ENCODE measurements around the gene LRRC74A.

LRRC74A gene

DNA sequence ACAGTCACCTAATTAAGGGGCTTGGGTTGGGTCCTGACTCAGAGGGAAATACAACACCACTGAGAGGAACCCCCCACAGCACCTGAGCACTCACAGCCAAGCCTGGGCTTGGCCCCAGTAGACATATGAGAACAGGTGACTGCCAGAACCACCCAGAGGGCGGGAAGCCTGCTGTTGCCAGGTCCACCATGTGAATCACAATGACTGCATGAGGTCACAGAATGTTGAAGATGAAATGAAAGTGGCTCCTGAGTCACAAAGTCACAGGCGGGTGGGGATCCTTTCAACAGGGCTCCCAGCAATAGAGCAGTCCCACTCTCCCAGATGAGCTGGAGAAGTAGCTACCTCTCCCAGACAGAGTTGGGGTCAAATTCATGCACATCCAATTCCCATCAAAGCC lies at the start of gene LRRC74A:
LRRC74A (plus strand) TSS at position 287 of the 400 bp plus-strand sequence. CDS start 290 bp downstream, outside the sequence.
- DNase-seq, result no peak

DNA sequence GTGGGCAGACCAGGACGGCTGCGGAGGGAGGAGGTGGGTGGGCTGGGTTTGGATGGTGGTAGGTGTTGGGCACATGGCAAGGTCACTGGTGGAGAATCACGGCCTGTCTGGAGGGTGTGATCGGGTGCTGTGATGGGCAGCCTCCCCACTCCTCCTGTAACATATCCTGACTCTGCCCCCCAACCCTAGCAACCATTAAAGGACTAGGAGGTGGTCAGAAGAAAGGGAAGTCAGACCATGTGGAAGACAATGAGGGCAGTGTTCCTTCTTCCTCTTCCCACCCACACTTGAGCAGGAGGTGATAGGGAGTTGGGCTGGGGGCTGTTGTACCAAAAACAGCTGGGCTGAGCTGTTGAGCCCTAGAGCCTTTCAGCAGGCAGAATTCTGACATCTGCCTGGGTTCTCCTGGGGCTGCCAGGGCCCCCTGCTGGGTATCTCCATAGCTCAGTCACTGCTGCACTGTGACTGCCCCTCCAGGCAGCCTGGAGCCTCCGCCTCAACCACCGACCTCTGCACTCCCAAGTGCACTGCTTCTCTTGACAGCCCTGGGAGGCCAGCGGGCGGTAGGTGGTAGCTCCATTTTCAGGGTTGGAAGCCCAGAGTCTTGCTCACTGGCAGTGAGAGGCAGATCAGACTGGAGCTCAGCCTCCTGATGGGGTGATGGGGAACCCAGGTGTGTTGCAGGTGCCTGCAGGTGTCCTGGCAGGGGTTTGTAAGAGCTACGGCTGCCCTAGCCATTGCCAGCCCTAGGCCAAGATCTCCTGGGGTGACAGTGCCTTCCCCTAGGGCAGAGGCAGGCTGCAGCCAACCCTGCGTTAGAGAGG lies 49.6 kb upstream of the LRRC74A start:
- no peak for DNase-seq

DNA sequence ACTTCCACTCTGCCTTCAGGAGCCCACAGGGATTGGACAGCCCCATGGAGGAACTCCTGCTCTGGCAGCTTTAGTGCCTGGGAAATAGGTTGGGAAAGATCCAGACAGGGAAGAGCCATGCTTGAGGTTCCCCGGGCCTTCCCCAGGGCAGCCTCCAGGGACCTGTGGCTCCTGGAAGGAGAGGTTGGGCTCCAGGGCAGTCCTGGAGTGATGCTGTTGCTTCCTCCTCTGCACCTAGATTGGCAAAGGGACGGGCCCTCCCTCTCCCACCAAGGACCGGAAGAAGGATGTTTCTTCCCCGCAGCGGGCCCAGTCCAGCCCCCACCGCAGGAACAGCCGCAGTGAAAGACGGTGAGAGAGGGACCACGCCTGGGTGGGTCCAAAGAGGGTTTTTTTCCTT lies 48.5 kb upstream of the LRRC74A start:
- DNase-seq, result no peak

DNA sequence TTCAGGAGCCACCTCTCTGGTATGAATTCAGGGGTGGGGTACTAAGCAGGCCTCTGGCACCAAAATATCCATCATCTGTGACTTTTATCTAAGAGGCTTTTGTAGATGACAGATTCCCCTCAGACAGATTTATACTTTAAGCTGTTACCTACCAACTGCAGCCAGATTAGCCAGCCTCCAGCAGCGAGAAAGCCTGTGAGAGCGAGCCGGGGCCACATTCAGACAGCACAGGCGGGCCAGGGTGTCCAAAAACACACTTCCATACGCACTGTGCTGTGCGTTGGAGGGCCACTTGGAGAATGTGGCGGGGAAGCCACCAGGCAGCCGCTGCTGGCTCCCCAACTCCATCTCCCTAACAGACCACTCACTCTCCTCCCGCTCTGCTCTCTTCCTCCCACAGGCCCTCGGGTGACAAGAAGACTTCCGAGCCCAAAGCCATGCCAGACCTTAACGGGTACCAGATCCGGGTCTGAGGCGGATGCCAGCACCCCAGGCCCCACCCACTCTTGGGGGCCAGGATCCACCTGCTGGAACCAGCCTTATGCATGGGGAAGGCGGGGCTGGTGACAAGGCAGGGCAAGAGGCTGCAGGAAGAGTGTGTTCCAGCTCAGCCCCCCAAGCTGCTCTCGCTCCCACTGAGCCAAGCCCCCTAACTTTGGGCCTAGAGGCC lies 47.5 kb upstream of the LRRC74A start:
- no peak for DNase-seq

DNA sequence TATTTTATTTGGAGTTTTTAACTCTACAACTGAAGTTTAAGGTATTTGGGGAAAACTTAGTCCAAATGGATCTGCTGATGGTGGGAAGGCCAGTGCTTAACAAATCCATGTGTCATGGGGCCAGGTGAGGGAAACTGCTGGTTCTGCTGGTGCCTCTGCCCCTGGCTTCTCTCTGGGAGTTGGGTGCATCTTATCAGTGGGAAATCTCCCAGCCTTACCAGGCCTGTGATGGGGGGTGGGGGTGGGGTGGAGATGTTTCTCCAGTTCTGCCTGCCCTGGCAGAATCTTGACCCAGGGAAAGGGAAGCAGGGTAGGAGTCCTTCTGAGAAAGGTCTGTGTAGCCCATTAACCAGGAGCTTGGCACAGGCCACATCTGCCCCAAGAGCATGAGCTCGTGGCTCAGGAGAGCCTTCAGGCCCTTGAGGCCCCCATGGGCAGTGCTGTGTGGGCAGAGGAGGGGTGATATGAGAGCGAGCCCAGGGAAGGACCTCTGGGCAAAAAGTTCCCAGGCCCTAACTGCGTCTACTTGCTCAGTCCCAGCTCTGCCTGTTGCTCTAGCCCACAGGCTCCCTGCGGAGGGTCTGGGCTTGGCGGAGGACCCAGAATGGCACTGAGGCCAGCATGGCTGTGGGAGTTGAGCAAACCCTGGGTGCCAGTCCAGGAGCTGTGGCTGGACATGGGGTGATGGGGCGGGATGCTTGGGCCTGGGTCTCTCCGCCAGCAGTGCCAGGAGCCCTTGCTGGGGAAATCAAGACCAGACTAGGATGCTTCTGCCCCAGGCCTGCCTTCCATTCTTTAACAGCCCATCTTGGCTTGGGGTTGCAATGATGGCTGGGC lies 46.8 kb upstream of the LRRC74A start:
- DNase-seq, result no peak

DNA sequence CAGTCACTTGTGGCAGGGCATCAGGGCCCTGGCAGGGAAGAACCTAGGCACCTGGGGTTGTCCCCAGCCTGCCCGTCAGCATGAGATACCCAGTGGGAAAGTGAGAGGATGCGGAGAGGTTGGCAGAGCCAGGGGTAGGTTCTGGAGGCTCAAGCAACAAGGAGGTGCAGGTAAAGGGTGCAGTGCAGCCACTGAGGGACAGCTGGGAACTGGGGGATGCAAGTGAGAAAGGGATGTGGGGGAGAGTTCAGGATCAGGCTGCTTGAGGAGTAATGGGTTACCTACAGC lies 46.2 kb upstream of the LRRC74A start:
- no peak for DNase-seq

DNA sequence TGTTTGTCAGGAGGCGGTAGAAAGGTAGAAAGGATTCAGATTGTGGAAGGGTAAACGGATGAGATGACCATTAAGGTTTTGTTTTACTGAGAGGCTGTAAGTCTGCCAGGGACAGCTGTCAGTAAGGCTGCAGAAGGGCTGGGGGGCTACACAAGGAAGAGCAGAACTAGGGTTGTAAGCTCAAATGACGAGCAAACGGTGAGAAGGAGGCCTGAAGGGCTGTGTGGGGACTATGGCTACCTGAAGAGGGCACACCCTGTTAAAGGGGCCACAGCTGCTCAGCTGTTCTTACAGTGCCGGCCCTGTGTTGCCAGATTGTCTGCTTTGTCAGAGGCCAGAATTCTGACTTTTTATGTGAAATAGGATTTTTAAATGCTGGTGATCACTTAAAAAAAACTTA lies 45.8 kb upstream of the LRRC74A start:
- DNase-seq, result no peak

DNA sequence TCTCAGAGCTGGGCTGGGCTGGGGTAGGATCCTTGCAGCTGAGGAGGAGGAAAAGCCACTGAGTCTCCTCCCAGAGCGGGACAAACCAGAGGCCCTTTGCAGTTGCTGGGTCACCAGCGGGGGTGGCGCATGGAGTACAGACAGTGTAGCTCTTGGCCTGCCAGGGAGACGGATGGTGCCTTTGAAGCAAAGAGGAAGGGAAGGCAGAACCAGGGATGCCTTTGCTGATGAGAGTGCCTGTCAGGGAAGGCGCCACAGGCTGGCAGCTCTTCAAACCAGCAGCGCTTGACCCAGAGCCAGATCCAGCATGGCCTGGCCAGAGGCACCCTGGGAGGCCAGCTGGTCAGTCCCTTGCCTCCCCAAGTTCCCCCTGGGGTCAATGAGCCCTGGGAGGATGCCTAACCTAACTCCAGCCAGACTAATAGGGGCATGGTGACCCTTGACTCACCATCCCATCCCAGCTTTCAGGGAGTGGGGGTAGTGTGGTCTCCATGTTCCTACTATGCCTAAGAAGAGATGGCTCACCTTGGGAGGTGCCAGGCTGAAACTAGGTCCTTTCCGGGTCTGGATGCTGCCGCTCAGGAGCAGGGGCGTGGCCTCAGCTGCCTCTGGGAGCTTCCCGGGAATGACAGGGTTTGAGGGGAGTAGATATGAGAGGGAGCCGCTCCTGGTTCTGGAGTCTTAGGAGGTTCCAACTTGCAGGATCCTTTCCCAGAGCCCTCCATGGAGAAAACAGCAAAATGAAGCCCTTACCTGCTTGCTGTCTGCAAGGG lies 45.1 kb upstream of the LRRC74A start:
- no peak for DNase-seq

DNA sequence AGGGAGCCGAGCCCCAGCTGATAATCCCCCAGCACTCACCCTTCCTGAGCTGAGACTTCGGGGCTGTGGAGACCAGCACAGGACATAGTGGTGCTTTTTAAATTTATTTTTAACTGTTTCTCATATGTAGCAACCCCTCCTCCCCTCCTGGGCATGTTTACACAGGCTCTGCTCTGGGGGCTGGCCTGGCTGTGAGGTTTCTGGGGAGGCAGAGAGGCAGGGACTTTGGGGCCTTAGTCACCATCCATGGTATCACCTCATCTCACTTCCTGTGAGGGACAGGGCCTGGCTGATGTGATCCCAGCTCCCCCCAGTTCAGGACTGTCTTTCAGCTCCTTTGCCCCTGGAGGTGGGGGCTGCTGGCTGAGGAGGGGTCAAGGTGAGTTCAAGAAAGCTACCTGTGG lies 44.6 kb upstream of the LRRC74A start:
- DNase-seq, result no peak

DNA sequence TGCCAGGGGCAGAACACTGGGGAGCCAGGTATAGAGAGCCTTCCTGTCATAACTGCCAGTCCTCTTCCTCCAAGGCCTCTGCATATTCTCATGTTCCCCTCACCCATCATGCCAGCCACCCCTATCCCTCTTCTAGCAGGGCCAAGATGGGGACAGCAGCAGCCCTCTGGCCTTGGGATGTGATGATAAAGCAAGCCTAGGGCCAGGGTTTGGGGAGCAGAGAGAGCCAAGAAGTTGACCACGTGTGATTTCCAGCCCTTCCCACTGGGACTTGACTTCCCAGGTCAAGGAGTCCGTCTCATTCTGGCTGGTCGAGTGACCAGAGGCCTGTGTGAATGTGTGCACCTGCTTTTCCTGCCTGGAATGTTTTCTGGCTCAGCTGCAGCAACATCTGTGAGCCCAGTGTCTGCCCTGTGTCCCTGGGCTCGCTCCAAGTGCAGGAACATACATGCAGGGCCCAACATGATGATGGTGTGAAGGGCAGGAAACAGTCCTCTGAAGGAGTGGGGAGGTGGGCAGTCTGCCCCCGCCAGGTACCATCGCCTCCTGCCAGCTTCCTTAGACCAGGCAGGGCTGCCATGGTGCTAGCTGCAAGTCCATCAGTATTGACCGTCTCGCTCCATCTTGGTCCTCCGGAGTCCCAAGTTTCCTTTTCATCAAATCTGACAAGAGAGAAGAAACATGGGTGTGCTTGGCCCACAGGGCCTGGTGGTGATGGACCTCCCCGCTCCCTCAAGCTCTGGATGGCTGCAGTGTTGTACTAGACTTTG lies 43.9 kb upstream of the LRRC74A start:
- DNase-seq, result no peak

DNA sequence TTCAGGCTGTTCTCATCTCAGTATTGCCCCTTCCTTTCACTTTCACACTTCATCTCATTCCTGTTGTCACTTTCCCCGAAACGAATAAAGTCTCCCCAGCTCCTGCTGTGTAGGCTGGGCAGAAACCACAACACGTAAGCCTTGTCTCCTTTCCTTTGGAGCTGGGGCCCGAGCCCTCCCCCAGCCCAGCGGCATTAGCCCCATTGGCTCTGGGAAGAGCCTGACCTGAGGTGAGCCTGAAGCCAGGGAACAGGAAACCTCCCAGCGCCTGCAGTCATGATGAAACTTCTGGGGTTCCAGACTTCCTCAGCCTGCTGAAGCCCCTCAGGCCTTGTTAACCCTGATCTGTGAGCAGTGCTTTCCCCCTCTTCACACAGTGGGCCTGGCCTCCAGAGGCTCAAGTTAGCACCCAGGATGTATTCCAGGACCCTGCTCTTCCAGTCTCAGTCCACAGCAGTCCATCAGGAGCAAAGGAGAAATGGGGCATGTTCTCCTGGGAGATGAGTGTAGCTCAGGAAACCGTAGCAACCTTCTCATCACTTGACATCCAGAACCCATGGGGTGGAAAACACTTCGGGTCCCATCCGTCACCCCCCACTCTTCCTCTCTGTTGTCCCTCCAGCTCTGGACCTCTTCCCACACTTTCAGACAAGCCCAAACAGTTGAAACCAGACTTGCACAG lies 43.2 kb upstream of the LRRC74A start:
- no peak for DNase-seq

DNA sequence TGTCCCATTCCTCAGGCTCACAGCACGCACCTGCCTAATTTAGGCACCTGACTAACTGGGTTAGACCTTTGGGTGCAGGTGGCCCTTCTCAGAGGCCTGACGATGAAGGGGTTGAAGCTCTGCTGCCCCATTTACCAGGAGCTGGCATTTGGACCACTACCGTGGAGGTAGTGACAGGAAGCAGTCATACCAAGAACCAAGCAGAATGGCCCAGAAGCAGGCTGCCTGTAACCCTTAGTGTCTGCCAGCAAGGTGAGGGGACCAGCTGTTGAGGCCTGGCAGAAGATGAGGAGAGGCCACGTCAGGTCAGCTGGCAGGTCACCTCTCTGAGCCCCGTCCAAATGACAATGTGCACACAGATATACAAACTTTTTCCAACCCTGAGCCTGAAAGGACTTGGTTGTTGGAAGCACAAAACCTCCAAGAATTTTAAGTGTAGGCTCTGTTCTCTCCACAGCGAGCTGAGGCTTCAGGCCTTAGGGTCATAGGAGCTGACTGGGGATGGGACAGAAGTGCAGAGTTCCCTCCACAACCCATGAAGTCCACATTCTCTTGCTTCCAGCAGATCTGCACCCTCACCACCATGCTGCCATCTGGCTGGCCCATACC lies 41.8 kb upstream of the LRRC74A start:
- no peak for DNase-seq

DNA sequence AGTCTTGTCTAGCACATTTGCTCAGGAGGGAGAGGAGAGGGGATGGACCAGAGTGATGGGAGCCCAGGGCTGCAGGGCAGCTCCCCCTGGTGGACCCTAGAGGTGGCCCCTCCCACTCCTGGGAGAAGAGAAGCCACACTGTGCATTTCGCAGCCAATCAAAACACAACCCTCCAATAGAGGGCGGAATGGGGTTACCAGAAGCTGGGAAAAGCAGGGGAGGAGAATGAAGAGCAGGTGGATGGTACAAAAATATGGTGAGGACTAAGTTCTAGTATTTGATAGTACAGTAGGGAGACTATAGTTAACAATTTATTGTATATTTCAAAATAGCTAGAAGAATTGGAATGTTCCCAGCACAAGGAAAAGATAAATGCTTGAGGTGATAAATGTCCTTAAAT lies 41.3 kb upstream of the LRRC74A start:
- no peak for DNase-seq

DNA sequence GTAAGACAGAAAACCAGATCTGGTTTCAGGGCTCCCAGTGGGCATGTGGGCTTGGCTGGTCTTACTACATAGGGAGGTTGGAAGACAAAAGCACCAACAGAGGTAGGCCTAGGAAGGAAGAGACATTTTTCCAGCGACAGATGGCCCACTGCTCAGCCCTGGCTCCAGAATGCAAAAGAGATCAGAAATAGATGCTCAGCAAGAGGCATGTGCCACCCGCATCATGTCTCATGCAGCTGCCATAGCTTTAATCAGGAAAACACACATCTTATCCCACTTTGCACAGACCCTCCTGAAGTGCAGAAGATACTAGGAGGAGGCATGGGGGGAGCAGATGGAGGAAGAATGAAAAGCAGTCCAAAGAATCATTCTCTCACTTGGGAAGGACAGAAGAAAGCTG lies 39.6 kb upstream of the LRRC74A start:
- no peak for DNase-seq

DNA sequence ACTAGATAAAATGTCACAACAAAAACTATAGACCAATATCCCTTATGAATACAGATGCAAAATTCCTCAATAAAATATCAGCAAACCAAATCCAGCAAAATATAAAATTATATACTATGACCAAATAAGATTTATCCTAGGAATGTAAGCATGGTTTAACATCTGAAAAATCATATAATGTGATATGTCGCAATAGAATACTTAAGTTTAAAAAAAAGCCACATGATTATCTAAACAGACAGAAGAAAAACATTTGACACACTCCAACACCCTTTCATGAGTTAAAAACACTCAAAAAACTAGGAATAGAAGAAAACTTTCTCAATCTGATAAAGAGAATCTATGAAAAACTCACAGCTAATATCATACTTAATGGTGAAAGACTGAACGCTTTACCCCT lies 33.8 kb upstream of the LRRC74A start:
- DNase-seq, result no peak

DNA sequence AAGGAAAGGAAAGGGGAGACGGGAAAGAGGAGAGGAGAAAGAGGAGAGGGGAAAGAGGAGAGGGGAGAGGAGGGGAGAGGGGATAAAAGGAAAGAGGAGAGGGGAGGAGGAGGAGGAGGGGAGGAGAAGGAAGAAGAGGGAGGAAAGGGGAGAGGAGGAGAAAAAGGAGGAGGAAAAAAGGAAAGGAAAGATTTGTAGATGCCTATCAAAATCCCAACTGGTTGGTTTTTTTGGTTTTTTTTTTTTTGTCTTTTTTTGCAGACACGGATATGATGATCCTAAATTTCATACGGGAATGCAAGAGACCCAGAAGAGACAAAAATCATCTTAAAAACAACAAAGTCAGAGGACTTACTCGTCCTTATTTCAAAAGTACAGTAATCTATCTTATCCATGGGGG lies 32.9 kb upstream of the LRRC74A start:
- no peak for DNase-seq

DNA sequence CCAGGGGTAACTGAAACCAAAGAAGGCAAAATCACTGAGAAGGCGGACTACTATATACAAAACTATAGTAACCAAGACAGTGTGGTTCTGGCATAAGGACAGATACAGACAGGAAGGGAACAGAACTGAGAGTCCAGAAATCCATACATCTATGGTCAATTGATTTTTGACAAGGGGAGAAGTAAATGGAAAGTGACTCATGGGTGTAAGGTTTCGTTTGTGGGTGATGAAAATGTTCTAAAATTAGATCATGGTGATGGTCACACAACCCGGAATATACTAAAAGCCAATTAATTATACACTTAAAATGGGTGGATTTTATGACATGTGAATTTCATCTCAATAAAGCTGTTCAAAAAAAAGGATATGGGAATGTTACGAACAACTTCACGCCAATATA lies 32.3 kb upstream of the LRRC74A start:
- DNase-seq, result no peak

DNA sequence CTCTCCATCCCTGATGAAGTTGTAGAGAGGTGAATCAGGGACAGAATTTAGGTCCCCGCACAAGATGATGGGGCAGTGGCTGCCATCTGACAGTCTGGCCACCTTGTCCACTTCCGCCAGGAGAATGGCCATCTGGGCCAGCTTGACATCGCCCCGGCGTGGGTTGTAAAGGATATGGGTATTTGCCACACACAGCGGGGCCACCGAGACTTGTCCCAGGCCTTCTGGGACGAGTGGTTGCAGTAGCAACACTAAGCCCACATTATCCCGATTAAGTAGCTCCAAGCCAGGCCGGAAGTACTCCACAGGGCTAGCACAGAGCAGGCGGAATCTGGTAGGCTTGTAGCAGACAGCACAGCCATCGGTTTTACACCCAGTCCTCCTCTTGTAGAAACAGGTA lies 19.8 kb upstream of the LRRC74A start:
- no peak for DNase-seq

DNA sequence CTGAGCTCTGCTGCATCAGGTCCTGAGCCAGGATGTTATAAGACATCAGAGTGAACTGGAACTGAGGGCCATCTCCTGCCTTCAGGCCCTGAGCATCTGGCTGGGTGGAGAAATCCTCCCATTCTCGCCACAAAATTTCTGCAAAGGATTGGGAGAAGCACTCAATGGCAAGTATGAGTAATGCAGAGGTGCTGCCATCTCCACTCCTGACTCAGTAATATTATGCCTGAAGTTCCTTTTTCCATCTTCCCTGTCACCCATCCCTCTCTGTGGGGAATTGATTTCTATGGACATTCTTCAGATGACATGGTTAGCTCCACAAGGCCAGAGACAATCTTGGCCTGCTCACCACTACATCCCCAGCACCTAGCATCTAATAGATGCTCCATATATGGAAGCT lies 18.2 kb upstream of the LRRC74A start:
- DNase-seq, result no peak

DNA sequence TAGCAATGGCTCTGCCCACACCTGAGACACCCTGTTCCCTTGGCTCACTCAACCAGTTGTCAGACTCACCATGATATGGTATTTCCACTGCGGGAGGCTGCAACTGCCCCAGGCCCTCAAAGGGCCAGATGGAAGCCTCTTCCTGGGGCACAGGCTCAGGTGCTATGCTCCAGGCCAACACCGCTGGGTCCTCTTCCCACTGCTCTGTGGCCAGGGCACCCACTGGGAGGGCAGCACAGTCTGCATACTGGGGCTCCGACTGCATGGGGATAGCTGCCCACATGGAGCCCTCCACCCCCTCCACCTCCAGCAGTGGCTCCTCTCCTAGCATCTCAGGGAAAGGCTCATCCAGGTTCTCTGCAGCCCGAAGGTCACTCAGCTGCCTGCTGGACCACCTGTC lies 17.2 kb upstream of the LRRC74A start:
- no peak for DNase-seq

DNA sequence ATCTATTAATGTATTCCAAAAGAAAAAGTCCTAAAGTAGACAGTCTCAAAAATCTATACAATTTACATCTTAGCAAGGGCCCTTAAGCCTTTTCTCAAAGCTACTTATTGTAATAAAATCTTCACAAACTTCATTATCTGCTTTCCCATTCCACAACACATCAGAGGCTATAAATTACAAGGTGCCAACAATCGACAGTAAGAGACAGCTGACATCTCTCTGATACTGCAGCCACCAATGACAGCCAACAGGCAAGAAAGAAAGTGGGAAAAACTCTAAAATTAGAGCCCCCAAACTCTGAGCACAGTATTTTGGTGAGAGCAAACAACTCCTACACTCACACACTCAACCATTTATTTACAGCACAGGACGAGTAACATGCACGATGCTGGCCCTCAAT lies 15.7 kb upstream of the LRRC74A start:
- no peak for DNase-seq

Data from amniotic stem cell (primary cell).